Measurements from ENCODE around the gene GNMT.

GNMT gene

DNA sequence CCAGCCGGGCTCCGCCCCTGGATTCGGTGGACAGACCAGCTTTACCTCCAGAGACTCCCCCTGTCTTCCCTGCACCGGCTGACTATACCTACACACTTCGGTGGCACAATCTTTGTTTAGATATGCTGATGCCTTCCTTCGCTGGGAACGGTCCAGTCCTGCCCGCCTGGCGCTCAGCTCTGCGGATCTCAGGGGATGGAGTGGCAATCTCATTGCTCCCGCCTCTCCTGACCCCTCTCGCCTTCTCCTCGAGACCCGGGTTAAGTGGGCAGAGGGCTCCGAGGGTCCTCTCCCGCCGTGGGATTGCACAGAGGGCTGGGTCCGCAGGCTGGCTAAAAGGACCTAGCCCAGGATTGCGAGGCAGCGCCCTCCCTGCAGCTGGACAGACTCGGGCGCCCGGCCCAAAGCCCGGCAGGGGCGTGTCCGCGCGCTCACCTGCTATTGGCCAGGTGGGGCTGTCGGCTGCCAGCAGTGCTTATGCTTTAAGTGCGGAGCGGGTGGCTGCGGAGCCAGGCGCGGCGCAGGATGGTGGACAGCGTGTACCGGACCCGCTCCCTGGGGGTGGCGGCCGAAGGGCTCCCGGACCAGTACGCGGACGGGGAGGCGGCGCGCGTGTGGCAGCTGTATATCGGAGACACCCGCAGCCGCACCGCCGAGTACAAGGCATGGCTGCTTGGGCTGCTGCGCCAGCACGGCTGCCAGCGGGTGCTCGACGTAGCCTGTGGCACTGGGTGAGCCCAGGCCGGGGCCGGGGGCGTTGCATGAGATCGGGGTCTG, at the start of gene GNMT:
Gene GNMT (plus strand): TSS at position 512 of the 777 bp plus-strand sequence. CDS start 14 bp downstream, at position 526.
- DNase-seq: peak in 9 of 56 donors; percentile 4 to 33 (median 14)

DNA sequence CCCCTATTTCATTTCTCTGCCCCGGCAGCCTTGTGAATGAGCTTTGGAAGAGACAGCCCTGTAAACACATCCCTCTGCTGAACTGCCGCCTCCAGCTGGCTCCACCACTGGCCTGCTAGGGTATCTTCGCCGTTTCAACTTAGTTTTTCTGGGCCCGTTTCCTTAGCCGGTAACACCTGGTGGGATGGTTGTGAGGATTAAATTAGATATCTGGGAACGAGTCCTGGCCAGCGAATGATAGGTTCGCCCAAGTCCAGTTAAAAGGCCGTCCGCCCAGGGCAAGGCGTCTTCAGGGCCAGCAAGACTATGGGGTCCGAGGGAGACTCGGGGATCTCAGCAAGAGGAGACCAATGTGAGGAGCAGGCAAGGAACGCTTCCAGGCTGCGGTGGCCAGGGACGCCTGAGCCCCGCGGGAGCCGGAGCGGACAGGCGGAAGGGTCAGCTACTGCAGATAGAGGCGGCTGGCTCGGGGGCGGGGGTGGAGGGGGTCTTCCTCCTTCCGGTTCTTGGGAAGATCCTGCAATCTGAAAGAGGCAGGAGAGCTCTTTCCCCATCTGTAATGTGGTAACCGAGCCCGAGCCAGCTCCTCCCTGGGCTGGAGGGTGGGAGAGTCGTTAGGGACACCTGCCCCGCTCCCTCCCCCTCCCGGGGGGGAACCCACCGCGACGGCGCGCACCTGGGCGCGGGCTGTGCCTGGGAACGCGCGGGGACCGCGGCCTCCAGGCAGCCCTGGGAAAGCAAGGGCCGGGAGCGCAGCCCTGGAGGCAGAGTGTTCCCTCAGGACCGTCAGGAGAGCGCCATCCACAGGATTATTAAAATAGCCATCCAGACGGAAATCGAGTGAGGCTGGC, 49.2 kb upstream of the GNMT start:
- DNase-seq: no peak

GRCh38 chr6:42914546-42914945, 46.0 kb upstream of the GNMT start:
- DNase-seq: no peak

DNA sequence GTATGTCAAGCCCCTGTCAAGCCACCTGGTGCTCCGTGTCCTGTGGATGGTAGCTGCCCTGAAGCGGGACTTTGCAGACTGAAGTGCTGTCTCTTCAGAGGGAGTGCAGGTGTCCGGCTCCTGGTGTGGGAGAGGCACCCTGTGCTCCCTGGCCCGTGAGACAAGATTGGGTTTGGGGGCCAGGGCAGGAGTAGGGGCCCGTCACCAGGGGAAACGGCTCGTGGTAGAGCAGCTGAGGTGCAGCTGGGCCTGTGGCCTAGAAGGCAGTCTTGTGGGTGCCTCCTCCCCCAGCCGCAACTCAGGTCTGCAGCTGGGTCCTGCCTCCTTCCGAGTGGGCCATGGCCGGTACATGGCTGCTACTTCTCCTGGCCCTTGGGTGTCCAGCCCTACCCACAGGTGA, 44.8 kb upstream of the GNMT start, which contains the start of gene PTCRA:
Gene PTCRA (plus strand): TSS at position 322 of the 400 bp plus-strand sequence. CDS start 17 bp downstream, at position 339.
- no peak for DNase-seq

DNA sequence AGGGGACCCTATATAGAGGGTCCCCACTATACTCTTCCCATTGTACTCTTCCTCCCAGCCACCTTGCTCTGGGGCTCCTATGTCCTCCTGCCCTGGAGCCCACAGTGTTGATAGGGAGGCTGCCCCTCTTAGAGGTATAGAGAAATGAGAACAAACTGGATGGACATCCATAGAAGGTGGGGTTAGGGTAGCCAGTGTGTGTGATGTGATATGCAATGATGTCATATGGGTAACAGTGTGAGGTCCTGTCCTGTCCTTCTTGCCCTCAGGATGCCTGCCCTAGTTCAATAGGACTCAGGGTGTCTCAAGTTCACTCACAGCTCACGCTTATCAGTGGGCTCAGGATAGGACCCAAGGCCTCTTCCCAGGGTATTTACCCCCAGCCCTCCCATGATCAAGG, 44.3 kb upstream of the GNMT start:
- DNase-seq: no peak

- no peak for DNase-seq
These were observed 38.8 kb upstream of the GNMT start for GRCh38 chr6:42921801-42922200.

GRCh38 chr6:42923666-42924065, 36.9 kb upstream of the GNMT start:
- DNase-seq: no peak

DNA sequence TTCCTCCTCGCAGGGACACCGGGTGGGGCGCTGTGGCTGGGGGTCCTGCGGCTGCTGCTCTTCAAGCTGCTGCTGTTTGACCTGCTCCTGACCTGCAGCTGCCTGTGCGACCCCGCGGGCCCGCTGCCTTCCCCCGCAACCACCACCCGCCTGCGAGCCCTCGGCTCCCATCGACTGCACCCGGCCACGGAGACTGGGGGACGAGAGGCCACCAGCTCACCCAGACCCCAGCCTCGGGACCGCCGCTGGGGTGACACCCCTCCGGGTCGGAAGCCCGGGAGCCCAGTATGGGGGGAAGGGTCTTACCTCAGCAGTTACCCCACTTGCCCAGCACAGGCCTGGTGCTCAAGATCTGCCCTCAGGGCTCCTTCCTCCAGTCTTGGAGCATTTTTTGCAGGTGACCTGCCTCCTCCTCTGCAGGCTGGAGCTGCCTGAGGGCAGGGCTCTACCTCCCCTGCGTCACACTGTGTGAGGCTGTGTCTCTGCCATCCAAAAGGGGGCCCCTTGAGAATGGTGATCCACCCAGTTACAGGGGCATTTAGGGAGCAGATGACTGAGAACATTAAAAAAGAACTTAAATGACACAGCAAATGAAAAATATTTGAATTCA, 35.2 kb upstream of the GNMT start:
- DNase-seq: no peak

DNA sequence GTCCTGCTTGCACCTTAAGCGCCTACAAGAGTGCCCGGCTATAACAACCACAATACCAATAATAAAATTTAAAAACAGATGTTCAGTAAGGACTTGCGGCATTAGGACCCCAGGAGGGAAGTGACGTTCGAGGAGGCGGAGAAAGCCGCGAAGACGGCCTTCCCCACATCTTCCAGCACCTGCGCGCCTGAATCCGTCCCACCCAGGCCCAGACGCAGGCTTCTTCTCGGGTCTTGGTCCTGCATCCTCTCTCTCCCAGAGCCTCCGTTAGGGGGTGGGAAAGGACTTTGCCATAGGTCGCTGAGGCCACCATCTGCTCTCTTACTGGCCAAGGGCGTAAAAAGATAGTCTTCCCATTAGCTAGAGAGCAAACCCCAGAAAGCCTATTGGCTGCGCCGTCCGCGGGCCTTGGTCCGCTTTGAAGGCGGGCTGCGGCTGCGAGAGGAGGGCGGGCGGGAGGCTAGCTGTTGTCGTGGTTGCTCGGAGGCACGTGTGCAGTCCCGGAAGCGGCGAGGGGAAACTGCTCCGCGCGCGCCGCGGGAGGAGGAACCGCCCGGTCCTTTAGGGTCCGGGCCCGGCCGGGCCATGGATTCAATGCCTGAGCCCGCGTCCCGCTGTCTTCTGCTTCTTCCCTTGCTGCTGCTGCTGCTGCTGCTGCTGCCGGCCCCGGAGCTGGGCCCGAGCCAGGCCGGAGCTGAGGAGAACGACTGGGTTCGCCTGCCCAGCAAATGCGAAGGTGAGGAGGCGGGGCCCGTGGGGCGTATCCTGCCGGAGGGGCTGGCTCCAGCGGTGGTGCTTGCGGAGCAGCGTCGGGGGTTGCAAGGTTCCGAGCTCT, 31.4 kb upstream of the GNMT start, which contains the start of gene CNPY3:
Gene CNPY3 (plus strand): TSS at position 495 of the 835 bp plus-strand sequence. CDS start 91 bp downstream, at position 586.
- DNase-seq: peak; percentile 43 to 95 (median 88)

DNA sequence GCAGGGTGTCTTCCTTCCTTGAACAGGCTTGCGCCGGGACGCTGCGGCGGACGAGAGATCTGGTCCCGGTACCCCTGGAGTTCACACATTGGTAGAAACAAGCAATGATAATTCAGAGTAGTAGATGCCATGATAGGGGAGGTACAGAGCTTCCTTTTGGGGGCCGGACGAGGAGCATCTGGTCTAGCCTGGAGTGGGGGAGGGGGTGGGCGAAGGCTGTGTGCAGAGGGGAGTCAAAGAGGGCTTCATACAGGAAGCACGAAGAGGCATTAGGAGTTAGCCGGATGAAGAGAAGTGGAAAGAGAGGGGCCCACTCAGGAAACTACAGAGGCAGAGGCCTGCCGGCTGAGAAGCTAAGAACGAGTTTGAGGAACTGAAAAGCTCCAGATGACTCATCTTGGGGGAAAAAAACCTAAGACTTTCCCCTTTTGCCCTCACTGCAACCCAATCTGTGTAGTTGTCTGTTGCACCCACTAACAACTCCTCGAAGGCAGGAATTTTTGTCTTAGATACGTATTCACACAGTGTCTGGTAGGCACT, 30.7 kb upstream of the GNMT start:
- peak in 21 of 56 donors; percentile 7 to 69 (median 42) for DNase-seq

DNA sequence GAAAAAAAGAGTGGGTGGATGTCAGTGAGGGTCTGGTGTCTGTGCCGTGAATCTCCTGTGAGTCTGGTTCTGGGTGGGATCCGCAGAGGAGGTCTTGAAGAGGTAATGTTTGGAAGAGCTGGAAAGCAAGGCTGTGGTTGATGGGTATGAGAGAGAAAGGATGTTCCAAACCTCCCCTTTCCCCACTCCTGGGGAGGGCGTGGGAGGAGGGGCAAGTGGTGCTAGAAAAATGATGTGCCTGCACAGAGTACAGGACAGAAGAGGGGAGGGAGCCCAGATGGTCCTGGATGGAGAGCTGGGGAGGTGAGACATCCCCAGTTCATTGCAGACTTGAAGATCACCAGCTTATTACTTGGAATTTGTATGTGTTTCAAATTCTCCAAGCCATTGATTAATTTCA, 28.1 kb upstream of the GNMT start:
- no peak for DNase-seq

DNA sequence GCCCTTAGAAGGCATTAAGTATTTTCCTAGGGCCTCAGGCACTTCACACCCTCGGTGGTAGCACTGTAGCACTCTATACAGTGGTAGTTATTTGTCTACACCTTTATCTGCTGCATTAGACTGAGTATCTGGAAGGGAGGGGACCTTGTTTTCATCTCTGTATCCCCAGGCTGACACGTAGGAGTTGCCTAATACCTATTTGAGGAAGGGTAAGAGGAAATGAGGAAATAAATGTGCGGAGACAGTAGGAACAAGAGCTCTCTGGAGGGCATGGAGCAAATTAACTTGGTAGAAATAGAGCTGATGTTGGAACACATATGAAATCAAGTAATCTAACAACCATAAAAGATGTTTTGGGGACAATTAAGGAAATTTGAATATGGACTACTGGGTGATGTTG, 27.3 kb upstream of the GNMT start:
- DNase-seq: no peak

GRCh38 chr6:42935322-42935721, 25.2 kb upstream of the GNMT start:
- DNase-seq: no peak

DNA sequence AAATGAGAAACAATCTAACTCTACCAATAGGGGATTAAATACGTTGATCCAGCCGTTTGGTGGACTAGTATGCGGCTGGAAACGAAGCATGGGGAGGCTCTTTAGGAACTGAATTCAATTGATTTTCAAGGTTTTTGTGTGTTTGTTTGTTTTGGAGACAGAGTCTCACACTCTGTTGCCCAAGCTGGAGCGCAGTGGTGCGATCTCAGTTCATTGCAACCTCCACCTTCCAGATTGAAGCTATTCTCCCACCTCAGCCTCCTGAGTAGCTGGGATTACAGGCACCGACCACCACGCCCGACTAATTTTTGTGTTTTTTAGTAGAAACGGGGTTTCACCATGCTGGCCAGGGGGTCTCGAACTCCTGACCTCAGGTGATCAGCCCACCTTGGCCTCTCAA, 24.2 kb upstream of the GNMT start:
- no peak for DNase-seq

DNA sequence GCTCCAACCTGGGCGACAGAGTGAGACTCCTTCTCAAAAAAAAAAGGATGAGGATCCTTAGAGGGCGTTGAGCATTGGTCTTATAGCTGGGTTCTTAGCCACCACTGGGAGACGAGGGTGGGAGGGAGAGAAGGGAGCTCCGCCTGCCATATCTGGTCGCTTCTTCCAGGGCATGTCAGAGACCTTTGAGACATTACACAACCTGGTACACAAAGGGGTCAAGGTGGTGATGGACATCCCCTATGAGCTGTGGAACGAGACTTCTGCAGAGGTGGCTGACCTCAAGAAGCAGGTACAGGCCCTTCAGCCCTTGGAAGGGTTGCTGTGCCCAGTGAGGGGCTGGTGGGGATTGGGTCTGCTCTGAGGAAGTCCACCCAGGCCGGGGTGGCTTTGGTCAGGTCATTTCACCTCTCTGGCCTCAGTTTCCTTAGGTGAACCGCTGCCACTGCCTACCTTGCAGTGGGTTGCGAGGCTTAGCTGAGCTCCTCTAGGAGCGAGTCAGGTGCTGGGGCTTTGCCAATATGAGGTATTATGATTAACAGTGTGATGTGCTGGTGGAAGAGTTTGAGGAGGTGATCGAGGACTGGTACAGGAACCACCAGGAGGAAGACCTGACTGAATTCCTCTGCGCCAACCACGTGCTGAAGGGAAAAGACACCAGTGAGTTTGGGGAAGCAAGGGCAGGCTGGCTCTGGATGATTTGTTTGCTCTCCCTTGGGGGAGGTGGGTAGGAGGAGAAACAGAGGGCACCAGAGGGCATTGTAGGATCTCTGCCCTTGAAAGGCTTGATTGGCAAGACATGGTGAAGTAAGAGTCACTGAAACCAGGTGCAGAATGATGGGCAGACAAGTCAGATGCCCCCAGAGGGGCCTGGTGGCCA, 22.8 kb upstream of the GNMT start:
- no peak for DNase-seq

GRCh38 chr6:42938428-42938796, 22.1 kb upstream of the GNMT start:
- no peak for DNase-seq

GRCh38 chr6:42938987-42939809, 21.4 kb upstream of the GNMT start:
- no peak for DNase-seq

- DNase-seq: no peak
These were observed 20.8 kb upstream of the GNMT start for GRCh38 chr6:42939810-42940167.
